Thyroid gland (tissue), 4 donors: Measurements from ENCODE around the gene ADPRHL1. TPM values are rescaled to one million over a fixed set of nuclear protein-coding genes. Genes with fewer than 3 reads are reported as not detected.

Experiments
- DNase-seq, 2 donors: peaks; one replicate each; pipeline ENCODE4 v3.0.0-alpha.2; 2019
- H3K27ac ChIP-seq, 3 donors: fragments of 200-600 bp; sonication (generic); 1 replicate in 2 of 3; 2 replicates in 1 of 3; pipeline ENCODE4 v1.5.1; 2016 to 2019; ENCODE audit warnings: mild to moderate bottlenecking in 1 of 3, moderate library complexity in 1 of 3
- H3K27me3 ChIP-seq: fragments of 200-600 bp; sonication (generic); one replicate; pipeline ENCODE4 v1.5.1; 2019
- H3K36me3 ChIP-seq, 2 donors: fragments of 200-600 bp; sonication (generic); one replicate each; pipeline ENCODE4 v1.5.1; 2016 to 2019
- H3K4me1 ChIP-seq, 2 donors: fragments of 200-600 bp; sonication (generic); one replicate each; pipeline ENCODE4 v1.5.1; 2017 to 2019
- H3K4me3 ChIP-seq, 3 donors: fragments of 200-600 bp; sonication (generic); replicated peaks in 1 of 3; 1 replicate in 2 of 3; 2 replicates in 1 of 3; pipeline ENCODE4 v1.5.1; 2016; ENCODE audit warnings: mild to moderate bottlenecking in 1 of 3
- H3K9me3 ChIP-seq: fragments of 200-600 bp; sonication (generic); one replicate; pipeline ENCODE4 v1.5.1; 2017
- POLR2A ChIP-seq, 2 donors: fragments of 450-650 bp; IDR thresholded peaks; one replicate each; pipeline ENCODE4 v1.6.1; 2017; ENCODE audit warnings: antibody characterized with exemption in 2 of 2, mild to moderate bottlenecking in 2 of 2, moderate library complexity in 1 of 2
- WGBS, 2 donors: methylation state at CpG; one replicate each; pipeline ENCODE4 v1.1.5; 2017; 5-methylcytosine and 5-hydroxymethylcytosine counted together
- intact Hi-C: fragments of 100-400 bp; cut with DNase I; formaldehyde crosslinking; loops from one replicate; pipeline ENCODE4 v1.15.1; 2023
- total RNA-seq, 4 donors: library from RNA; depleted of rRNA; stranded (reverse); fragments of >200 nt; gene quantifications; one replicate each; pipeline ENCODE4 v1.2.3, GENCODE V29; 2016
- TF ChIP-seq, protein P1 (sequence below), 6 experiments: fragments of 200-600 bp in 3 of 6; fragments of 450-650 bp in 3 of 6; sonication (generic) in 3 of 6; IDR thresholded peaks; one replicate each; pipeline ENCODE4 v1.5.1; 2016 to 2019; ENCODE audit warnings: antibody characterized with exemption in 6 of 6, mild to moderate bottlenecking in 2 of 6, inconsistent platforms in 1 of 6, moderate library complexity in 1 of 6

Gene ADPRHL1
- total RNA-seq, 4 donors from 2014 or later = 0.20 to 2.0 (median 1.0) TPM

GRCh38 chr13:113399755-113400149, 53.5 kb downstream of the ADPRHL1 start:
- no peaks in the 10 kb centered on the region for H3K36me3 ChIP-seq
- no peak for DNase-seq
- H3K4me3 ChIP-seq = no peak overlapping the region
- intact Hi-C loops = loop anchor here (10.0 kb wide), 2 partner anchors 105 to 455 kb away; partner anchors contain the start of gene LAMP1
- no peaks in the 10 kb centered on the region for H3K9me3 ChIP-seq
- no peak overlapping the region for H3K27ac ChIP-seq
- no peaks in the 10 kb centered on the region for H3K27me3 ChIP-seq
- H3K4me1 ChIP-seq = peaks cover 0 to 8% of the 10 kb centered on the region in 2 donors
- WGBS, 2 donors = 88 to 91% methylated on average over 19 of the region's 19 CpGs
- TF ChIP-seq POLR2A (IDR thresholded peaks at IDR 0.05) = no peak
- TF ChIP-seq, protein P1, sequence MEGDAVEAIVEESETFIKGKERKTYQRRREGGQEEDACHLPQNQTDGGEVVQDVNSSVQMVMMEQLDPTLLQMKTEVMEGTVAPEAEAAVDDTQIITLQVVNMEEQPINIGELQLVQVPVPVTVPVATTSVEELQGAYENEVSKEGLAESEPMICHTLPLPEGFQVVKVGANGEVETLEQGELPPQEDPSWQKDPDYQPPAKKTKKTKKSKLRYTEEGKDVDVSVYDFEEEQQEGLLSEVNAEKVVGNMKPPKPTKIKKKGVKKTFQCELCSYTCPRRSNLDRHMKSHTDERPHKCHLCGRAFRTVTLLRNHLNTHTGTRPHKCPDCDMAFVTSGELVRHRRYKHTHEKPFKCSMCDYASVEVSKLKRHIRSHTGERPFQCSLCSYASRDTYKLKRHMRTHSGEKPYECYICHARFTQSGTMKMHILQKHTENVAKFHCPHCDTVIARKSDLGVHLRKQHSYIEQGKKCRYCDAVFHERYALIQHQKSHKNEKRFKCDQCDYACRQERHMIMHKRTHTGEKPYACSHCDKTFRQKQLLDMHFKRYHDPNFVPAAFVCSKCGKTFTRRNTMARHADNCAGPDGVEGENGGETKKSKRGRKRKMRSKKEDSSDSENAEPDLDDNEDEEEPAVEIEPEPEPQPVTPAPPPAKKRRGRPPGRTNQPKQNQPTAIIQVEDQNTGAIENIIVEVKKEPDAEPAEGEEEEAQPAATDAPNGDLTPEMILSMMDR (IDR thresholded peaks at IDR 0.05) = no peak

DNA sequence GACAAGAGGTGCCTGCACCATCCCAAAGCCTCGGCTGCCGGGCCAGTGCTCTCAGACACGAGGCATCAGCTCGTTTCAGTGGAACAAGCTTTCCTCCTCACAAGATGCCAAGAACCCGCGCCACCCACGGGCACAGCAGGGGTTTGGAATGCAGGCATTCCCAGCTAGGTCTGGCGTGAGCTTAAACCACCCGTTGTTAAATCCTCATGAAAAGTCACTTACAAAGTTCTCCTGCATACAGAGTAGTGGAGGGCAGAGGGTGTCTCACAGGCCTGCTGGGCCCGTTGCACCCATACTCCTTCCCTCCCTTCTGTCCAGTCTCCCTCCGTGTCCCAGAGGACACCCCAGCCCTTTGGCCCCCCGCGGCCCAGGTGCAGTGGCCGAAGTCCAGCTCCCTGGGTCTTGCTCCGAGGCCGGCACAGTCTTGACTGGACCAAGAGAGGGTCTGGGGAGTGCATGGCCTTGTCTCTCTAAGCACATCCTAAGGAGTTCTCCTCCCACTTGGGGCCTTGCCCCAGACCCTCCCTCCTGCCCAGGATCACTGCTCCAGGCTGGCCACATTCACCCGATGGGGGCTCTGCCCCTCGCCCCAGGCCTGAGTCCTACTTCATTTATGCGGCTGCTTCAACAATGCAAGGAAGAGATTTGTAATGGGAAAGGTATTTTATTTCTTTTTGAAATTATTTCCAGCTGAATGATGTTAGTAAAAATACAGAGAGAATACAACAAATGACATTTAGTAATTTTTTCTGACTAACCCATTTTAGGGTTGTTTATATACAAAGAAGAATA, 54.1 kb downstream of the ADPRHL1 start:
- H3K27ac ChIP-seq = no peak overlapping the region
- no peak for DNase-seq
- no peaks in the 10 kb centered on the region for H3K27me3 ChIP-seq
- no peak overlapping the region for H3K4me3 ChIP-seq
- TF ChIP-seq, protein P1 (IDR thresholded peaks at IDR 0.05) = no peak
- TF ChIP-seq POLR2A (IDR thresholded peaks at IDR 0.05) = no peak
- intact Hi-C loops = loop anchor here (10.0 kb wide), 2 partner anchors 104 to 454 kb away; partner anchors contain the start of gene LAMP1
- 76 to 85% methylated on average over 12 to 19 of the region's 19 CpGs for WGBS, 2 donors
- no peaks in the 10 kb centered on the region for H3K9me3 ChIP-seq
- H3K36me3 ChIP-seq = no peaks in the 10 kb centered on the region
- H3K4me1 ChIP-seq = peaks cover 0 to 9% of the 10 kb centered on the region in 2 donors

- peak in 1 of 2 donors; percentile 27 for DNase-seq
- TF ChIP-seq POLR2A (IDR thresholded peaks at IDR 0.05) = no peak
- TF ChIP-seq, protein P1 (IDR thresholded peaks at IDR 0.05) = no peak
- peaks cover 0 to 21% of the 10 kb centered on the region in 2 donors for H3K4me1 ChIP-seq
- H3K27me3 ChIP-seq = no peaks in the 10 kb centered on the region
- no peaks in the 10 kb centered on the region for H3K9me3 ChIP-seq
- WGBS, 2 donors = 44 to 48% methylated on average over 17 to 20 of the region's 20 CpGs
- H3K4me3 ChIP-seq = no peak overlapping the region
- no peaks in the 10 kb centered on the region for H3K36me3 ChIP-seq
- intact Hi-C loops = loop anchor here (10.0 kb wide), 2 partner anchors 103 to 453 kb away; partner anchors contain the start of gene LAMP1
- peak overlapping the region in 1 of 3 donors; percentile 30 for H3K27ac ChIP-seq
These were observed 55.5 kb downstream of the ADPRHL1 start for GRCh38 chr13:113397608-113398425.

DNA sequence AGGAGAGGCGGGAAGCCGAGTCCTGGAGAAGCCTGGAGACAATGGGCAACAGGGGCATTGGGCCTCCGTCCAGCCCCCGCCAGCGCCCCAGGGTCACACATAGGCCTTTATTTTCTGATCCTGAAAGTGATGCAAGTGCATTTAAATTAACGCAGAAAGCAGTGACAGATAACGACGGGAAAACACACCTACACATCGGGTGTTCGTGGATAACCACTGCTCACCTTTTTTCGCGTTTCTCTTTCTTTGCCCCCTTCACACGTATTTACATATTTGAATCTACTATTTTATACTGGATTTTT, 59.0 kb downstream of the ADPRHL1 start:
- no peak overlapping the region for H3K4me3 ChIP-seq
- 56 to 57% methylated on average over 11 to 12 of the region's 13 CpGs for WGBS, 2 donors
- H3K9me3 ChIP-seq = no peaks in the 10 kb centered on the region
- peaks cover 0 to 13% of the 10 kb centered on the region in 2 donors for H3K4me1 ChIP-seq
- DNase-seq = no peak
- H3K27me3 ChIP-seq = no peaks in the 10 kb centered on the region
- TF ChIP-seq POLR2A (IDR thresholded peaks at IDR 0.05) = no peak
- TF ChIP-seq, protein P1 (IDR thresholded peaks at IDR 0.05) = peak in 1 of 6 experiments; percentile 3
- no peak overlapping the region for H3K27ac ChIP-seq
- H3K36me3 ChIP-seq = no peaks in the 10 kb centered on the region
- intact Hi-C loops = loop anchor here (10.0 kb wide), 2 partner anchors 99 to 449 kb away; partner anchors contain the start of gene LAMP1
